ENCODE data around the gene MRM1.

MRM1 gene

DNA sequence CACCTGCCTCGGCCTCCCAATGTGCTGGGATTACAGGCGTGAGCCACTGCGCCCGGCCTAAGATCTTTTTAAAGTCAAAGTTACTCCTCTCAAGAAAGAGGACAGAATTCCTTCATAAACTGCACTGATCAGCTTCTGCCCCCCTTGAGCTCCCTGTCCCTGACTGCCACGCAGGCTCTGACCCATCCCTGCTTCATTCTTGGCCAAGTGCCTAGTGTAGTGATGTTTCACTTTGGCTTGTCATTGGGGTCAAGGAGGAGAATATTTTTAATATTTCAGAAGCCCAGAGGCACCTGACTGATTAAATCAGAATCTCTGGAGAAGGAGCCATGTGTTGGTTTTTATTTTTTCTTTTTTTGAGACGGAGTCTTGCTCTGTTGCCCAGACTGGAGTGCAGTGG is 9.1 kb downstream of the MRM1 start:
- H3K9ac ChIP-seq (ENCODE audit: low read depth, low read length) = no peak overlapping the region
- H3K9me3 ChIP-seq (ENCODE audit: control insufficient read depth, insufficient read depth, low read length) = no peaks in the 10 kb centered on the region
- peaks cover 11% of the 10 kb centered on the region; the same call in 1 of the 2 replicates for H3K4me1 ChIP-seq (ENCODE audit: insufficient read depth, low read length)
- no peaks in the 10 kb centered on the region for H3K36me3 ChIP-seq (ENCODE audit: insufficient read depth, low read length)

DNA sequence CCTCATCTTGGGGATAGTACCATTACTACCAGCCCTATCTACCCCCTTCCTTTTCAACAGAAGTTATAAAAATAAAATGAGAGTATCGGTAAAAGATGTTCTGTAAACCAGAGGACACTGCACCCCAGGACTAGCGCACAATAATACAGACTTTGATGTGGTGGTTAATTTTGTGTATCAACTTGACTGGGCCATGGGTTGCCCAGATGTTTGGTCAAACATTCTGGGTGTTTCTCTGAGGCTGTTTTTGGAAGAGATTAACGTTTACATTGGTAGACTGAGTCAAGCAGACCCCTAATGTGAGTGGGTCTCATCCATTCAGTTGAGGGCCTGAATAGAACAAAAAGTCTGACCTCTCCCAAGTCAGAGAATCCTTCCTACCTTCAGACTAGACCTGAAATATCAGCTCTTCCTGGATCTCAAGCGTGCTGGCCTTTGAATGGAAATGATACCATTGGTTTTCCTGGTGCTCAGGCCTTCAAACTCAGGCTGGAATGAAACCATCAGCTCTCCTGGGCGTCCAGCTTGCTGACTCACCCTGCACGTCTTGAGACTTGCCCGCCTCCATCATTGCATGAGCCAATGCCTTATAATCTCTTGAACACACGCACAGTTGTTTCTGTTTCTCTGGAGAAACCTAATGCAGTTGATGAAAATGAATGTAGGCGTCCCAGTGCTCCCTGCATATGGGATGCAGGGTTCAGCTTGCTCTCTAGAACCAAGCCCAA is 10.1 kb downstream of the MRM1 start:
- no peaks in the 10 kb centered on the region for H3K9me3 ChIP-seq (ENCODE audit: control insufficient read depth, insufficient read depth, low read length)
- no peaks in the 10 kb centered on the region for H3K36me3 ChIP-seq (ENCODE audit: insufficient read depth, low read length)
- peaks cover 11% of the 10 kb centered on the region; the same call in 1 of the 2 replicates for H3K4me1 ChIP-seq (ENCODE audit: insufficient read depth, low read length)
- H3K9ac ChIP-seq (ENCODE audit: low read depth, low read length) = no peak overlapping the region

DNA sequence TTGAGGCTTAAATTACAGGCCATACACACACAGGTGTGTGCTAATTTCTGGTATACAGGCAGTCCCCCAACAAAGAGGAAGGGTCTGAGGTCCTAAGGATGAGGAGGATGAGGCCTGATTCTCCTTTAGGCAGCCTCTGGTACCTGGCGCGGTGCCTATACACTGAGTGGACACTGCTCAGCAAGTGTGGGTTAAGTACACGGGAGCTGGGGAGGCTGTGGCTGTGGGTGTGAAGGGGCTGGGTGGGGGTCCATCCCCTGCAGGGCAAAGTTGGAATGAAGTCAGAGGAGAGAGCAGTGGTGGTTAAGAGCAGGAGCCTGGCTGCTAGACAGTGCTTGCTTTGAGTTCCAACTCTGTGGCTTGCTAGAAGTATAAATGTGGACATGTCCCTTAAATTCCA is 10.9 kb downstream of the MRM1 start:
- no peak overlapping the region for H3K9ac ChIP-seq (ENCODE audit: low read depth, low read length)
- H3K4me1 ChIP-seq (ENCODE audit: insufficient read depth, low read length) = peaks cover 11% of the 10 kb centered on the region; the same call in 1 of the 2 replicates
- H3K9me3 ChIP-seq (ENCODE audit: control insufficient read depth, insufficient read depth, low read length) = no peaks in the 10 kb centered on the region
- no peaks in the 10 kb centered on the region for H3K36me3 ChIP-seq (ENCODE audit: insufficient read depth, low read length)

DNA sequence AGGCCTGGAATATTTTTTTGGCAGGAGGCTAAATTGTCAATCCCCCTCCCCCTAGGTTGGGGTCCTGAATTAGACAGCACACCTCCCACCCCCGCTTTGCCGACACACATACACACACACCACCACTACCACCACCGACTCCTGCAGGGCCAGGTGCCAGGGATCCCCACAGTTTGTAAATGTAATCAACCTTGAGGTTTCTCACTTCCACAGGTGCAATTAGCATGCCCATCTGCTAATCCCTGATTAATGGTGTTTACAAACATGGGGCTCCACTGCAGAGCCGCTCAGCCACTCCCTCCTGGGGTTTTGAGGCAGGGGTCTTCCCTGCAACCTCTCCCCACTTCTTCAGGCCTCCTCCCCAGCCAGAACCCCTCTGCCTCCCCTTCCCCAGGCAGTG is 11.8 kb downstream of the MRM1 start:
- no peaks in the 10 kb centered on the region for H3K9me3 ChIP-seq (ENCODE audit: control insufficient read depth, insufficient read depth, low read length)
- H3K9ac ChIP-seq (ENCODE audit: low read depth, low read length) = no peak overlapping the region
- no peaks in the 10 kb centered on the region for H3K36me3 ChIP-seq (ENCODE audit: insufficient read depth, low read length)
- peaks cover 11% of the 10 kb centered on the region; the same call in 1 of the 2 replicates for H3K4me1 ChIP-seq (ENCODE audit: insufficient read depth, low read length)

DNA sequence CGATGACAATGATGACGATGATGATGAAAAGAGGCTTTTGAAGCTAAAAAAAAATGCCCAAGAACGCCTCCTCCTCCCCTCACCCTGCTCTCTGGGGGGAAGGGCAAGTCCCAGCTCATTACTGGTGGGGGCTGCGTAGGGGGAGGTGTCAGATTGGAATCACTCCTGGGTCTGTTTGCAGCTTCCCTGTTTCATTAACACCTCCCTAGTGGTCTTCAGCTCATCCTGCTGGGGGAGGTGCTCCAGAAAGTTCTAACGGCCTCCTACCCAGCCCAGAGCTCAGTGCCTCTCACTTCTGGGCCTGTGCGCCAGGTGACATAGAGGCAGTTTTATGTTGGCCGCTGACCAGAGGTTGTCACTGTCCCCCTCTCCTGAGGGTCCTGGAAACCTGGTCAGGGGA is 12.7 kb downstream of the MRM1 start:
- Histone ChIP-seq H3K36me3 (ENCODE audit: insufficient read depth, low read length) (no peaks in the 10 kb centered on the region), H3K4me1 (ENCODE audit: insufficient read depth, low read length) (peaks cover 11% of the 10 kb centered on the region; the same call in 1 of the 2 replicates), H3K9me3 (ENCODE audit: control insufficient read depth, insufficient read depth, low read length) (no peaks in the 10 kb centered on the region), H3K9ac (ENCODE audit: low read depth, low read length) (no peak overlapping the region)

DNA sequence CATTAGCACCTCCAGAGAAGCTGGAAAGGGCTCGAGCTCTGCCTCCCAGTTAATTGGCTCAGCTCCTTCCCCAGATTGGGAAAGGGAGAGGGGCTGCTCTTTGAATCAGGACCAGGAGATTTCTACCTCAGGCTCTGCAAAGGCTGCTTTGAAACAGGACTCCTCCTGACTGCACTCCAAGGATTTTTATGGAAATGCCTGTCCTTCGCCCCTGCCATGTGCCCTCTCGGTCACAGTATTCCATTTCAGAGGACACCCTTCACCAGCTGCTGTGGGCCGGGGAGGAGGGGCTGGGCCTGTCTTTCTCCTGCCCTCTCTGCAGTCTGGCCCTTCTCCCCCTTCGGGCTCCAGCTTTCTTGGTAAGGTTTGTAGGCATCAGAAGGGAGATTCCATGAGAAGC is 13.6 kb downstream of the MRM1 start:
- peaks cover 11% of the 10 kb centered on the region; the same call in 1 of the 2 replicates for H3K4me1 ChIP-seq (ENCODE audit: insufficient read depth, low read length)
- H3K36me3 ChIP-seq (ENCODE audit: insufficient read depth, low read length) = no peaks in the 10 kb centered on the region
- H3K9ac ChIP-seq (ENCODE audit: low read depth, low read length) = no peak overlapping the region
- H3K9me3 ChIP-seq (ENCODE audit: control insufficient read depth, insufficient read depth, low read length) = no peaks in the 10 kb centered on the region

DNA sequence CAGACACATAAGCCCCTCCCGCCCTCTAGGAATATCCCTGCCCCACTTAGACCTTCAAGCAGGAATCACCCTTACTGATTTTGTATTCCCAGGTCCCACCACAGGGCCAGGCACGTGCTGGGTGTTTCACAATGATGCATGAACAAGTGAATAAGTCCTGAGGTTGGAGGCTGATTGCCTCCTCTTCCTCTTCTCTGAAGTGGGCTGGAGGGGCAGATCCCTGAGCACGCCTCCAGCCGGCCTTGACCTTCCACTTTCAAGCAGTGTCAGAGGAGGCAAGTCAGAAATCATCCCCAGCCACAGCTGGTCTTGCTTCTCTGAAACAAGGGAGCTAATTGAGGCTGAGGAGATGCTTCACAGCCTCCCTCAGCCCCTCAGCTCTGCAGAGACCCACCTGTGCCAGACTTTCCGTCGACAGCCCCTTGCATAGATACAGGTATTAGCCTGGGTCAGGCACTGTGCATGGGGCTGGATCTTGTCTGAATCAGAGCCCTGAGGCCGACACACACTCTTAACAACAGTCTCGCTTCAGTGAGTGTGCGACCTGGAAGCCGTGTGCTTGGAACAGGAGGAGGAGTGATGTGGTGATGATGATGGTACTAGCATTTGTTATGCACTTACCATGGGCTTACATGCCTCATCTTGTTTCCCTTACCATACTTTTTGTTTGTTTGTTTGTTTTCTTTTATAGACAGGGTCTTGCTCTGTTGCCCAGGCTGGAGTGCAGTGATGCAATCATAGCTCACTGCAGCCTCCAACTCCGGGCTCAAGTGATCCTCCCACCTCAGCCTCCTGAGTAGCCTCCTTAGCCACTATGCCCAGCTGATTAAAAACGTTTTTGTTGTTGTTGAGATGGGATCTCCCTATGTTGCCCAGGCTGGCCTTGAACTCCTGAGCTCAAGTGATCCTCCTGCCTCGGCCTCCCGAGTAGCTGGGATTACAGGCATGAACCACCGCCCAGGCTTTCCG is 15.0 kb downstream of the MRM1 start:
- Histone ChIP-seq H3K4me1 (ENCODE audit: insufficient read depth, low read length) (peaks cover 11% of the 10 kb centered on the region; the same call in 1 of the 2 replicates), H3K9ac (ENCODE audit: low read depth, low read length) (no peak overlapping the region)

DNA sequence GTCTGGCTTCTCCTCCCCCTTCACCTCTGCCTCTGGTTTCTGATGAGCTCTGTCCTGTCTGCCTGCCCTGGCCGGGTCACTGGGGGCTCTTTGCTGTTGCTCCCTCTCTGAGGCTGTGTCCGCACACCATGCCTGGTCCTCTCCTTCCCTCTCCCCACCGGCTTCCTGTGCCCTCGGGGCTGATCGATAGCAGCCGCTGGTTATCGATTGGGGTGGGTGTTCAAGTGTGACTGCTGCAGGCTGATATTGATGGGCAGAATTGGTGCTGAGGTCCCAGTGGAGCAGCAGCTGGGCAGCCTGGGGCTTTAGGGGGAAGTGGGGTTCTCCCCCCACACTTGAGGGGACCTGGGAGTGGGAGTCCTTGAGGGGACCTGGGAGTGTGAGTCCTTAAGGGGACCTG is 16.4 kb downstream of the MRM1 start:
- H3K36me3 ChIP-seq (ENCODE audit: insufficient read depth, low read length) = no peaks in the 10 kb centered on the region
- no peaks in the 10 kb centered on the region for H3K9me3 ChIP-seq (ENCODE audit: control insufficient read depth, insufficient read depth, low read length)
- H3K9ac ChIP-seq (ENCODE audit: low read depth, low read length) = no peak overlapping the region
- H3K4me1 ChIP-seq (ENCODE audit: insufficient read depth, low read length) = peaks cover 11% of the 10 kb centered on the region; the same call in 1 of the 2 replicates

More for the DNA sequence above, 15.0 kb downstream of the MRM1 start:
- no peaks in the 10 kb centered on the region for H3K9me3 ChIP-seq (ENCODE audit: control insufficient read depth, insufficient read depth, low read length)
- no peaks in the 10 kb centered on the region for H3K36me3 ChIP-seq (ENCODE audit: insufficient read depth, low read length)

DNA sequence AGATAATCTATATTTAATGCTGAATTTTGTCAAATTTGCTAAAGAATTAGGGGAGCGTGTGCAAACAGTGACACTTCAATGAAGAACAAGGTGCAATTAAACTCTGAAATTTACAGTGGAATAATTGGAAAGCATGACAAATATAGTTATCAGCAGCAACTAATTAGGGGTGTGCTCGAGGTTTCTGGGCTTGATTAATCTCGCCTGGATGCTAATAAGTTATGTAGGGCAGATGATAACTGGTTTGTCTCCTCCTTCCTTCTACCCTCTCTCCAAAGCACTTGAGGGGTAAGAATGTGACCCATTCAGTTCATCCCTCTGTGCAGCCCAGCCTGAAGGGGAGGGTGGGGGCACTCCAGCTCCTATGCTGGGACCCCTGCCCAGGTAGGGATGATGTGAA is 21.9 kb downstream of the MRM1 start:
- Histone ChIP-seq H3K9ac (ENCODE audit: low read depth, low read length) (no peak overlapping the region), H3K36me3 (ENCODE audit: insufficient read depth, low read length) (no peaks in the 10 kb centered on the region), H3K4me1 (ENCODE audit: insufficient read depth, low read length) (no peaks in the 10 kb centered on the region), H3K9me3 (ENCODE audit: control insufficient read depth, insufficient read depth, low read length) (no peaks in the 10 kb centered on the region)

DNA sequence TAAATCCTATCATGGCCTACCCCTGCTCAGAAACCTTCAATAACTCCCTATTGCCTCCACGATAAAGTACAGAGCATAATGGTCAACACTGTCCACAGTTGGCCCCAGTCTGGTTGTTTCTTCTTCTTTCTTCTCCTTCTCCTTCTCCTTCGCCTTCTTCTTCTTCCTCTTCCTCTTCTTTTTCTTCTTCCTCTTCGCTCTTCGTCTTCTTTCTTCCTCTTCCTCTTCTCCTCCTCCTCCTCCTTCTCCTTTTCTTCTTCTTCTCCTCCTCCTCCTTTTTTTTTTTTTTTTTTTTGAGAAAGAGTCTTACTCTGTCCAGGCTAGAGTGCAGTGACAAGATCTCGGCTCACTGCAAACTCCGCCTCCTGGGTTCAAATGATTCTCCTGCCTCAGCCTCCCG is 23.8 kb downstream of the MRM1 start:
- Histone ChIP-seq H3K36me3 (ENCODE audit: insufficient read depth, low read length) (no peaks in the 10 kb centered on the region), H3K4me1 (ENCODE audit: insufficient read depth, low read length) (no peaks in the 10 kb centered on the region), H3K9ac (ENCODE audit: low read depth, low read length) (no peak overlapping the region), H3K9me3 (ENCODE audit: control insufficient read depth, insufficient read depth, low read length) (no peaks in the 10 kb centered on the region)

DNA sequence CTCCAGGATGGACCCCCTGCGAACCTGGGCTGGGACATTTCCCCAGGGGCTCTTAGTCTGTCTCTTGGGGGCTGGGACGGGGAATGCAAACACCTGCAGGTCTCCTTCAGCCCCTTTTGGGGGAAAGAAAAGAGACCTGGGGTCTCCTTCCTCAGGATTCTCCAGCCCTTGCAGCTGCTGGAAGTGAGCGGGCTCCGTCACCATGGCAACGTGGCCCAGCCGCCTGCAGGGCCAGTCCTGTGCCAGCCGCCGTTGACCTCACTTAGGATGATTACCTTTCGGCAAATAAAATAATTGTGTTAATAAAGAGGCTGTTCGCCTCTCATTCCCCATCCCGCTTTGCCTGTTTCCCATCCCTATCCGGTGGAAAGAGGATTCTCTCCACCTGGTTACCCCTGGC is 25.7 kb downstream of the MRM1 start:
- Histone ChIP-seq H3K4me1 (ENCODE audit: insufficient read depth, low read length) (no peaks in the 10 kb centered on the region), H3K36me3 (ENCODE audit: insufficient read depth, low read length) (no peaks in the 10 kb centered on the region), H3K9me3 (ENCODE audit: control insufficient read depth, insufficient read depth, low read length) (no peaks in the 10 kb centered on the region), H3K9ac (ENCODE audit: low read depth, low read length) (no peak overlapping the region)

DNA sequence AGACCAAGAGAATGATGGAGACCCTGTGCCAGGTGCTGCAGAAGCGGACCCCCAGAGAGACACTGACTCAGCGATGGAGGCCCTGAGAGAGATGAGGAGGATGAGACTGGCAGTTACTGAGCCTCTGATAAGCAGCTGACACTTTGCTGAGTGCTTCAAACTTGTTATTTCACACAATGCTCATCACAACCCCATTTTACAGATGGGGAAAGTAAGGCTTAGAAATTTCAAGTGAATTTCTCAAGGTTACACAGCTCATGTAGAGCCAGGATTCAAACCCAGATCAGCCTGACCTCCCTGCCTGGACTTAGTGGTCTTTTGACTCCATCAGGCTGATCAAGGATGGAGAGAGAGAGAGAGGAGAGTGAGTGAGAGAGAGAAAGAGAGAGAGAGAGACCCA is 27.2 kb downstream of the MRM1 start:
- peaks cover 9% of the 10 kb centered on the region; the same call in 1 of the 2 replicates for H3K4me1 ChIP-seq (ENCODE audit: insufficient read depth, low read length)

DNA sequence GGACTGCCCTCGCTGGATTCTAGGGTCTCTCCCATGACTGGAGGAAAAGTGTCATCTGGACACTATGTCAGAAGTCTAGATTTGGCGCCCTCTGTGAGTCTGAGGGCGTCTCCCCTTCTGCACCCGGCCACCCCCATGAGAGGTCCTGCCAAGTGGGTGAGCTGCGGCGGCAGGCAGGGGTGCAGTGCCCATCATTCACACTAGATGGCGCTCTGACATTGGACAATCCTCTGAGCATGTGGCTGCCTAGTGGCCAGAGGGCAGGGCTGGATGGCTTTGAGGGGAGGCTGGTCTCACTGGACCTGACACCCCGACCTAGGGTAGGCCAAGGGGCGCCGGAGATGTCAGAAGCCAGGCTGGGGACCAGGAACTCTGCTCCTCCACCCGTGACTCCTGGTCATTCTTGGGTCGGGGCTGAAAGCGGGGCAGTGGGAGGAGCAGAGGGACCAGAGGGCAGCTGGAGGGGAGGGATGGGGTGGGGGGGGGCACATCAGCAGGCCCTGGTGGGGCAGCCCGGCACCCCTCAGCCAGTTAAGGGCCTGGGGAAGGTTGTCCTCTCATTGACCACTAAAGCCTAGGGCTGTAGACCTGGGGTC is 28.0 kb downstream of the MRM1 start:
- Histone ChIP-seq H3K9ac (ENCODE audit: low read depth, low read length) (no peak overlapping the region), H3K9me3 (ENCODE audit: control insufficient read depth, insufficient read depth, low read length) (no peaks in the 10 kb centered on the region), H3K4me1 (ENCODE audit: insufficient read depth, low read length) (peaks cover 9% of the 10 kb centered on the region; the same call in 1 of the 2 replicates), H3K36me3 (ENCODE audit: insufficient read depth, low read length) (no peaks in the 10 kb centered on the region)

More for the DNA sequence above, 27.2 kb downstream of the MRM1 start:
- Histone ChIP-seq H3K36me3 (ENCODE audit: insufficient read depth, low read length) (no peaks in the 10 kb centered on the region), H3K9ac (ENCODE audit: low read depth, low read length) (no peak overlapping the region), H3K9me3 (ENCODE audit: control insufficient read depth, insufficient read depth, low read length) (no peaks in the 10 kb centered on the region)

DNA sequence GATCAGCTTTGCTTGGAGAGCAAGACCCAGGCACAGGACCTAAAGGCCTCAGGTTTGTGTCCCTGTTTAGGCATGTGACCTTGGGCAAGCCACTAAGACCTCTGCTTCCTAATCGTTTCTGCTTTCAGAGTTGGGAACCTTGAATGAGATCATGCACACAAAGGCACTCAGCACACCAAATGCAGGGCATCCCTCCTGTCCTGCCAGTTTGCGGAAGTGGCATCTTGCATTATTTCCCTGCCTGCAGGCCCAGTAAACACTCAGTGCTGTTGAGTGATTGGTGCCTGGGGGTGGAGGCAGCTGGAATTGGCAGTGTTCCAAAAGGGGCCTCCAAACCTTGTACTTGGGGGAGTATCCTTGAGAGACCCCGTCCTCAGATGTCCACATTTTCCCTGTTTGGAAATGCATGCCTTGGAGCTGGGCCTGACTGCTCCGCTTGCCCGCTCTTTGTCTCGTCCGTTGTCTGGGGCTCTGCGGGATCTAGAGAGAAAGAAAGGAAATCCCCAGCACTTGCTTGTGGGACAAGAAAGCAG is 28.7 kb downstream of the MRM1 start:
- H3K9ac ChIP-seq (ENCODE audit: low read depth, low read length) = no peak overlapping the region
- peaks cover 9% of the 10 kb centered on the region; the same call in 1 of the 2 replicates for H3K4me1 ChIP-seq (ENCODE audit: insufficient read depth, low read length)
- H3K9me3 ChIP-seq (ENCODE audit: control insufficient read depth, insufficient read depth, low read length) = no peaks in the 10 kb centered on the region
- no peaks in the 10 kb centered on the region for H3K36me3 ChIP-seq (ENCODE audit: insufficient read depth, low read length)

All from ES-I3 (cell line).